Measurements from ENCODE around the gene STARD7. TPM values are rescaled to one million over a fixed set of nuclear protein-coding genes. Genes with fewer than 3 reads are reported as not detected.
A peak's percentile ranks its signal among the peaks of the same experiment; 100 is the strongest.
"Not testable (repeated sequence)": the region's sequence is repeated elsewhere in the genome, so short reads cannot be mapped to it uniquely, and the experiment has no call there.

The STARD7 gene
- total and polyA plus RNA-seq, 2 donors from 2014 or later: 96.6 to 112 TPM

DNA sequence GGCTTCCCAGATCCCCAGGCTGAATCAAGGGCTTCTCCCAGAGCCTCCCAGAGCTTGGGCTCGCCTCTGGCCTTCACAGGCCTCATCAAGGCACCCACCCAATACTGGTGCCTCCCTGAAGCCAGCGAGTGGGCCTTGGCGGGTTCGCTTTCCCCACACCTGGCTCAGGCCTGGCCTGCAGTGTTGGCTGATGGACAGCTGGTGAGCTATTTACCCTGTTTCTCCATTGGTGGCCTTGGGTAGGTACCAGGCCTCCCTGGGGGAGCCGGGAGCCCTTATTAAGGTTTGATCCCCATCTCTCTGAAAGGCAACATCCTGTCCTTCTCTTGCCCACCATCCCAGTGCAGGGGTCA is 45.2 kb downstream of the STARD7 start:
- H3K9me3 ChIP-seq (ENCODE audit: control insufficient read depth in 2 of 3, insufficient read depth in 1 of 3, low read length in 3 of 3): no peaks in the 10 kb centered on the region
- H3K27me3 ChIP-seq (ENCODE audit: control insufficient read depth, insufficient read depth, low read length): no peaks in the 10 kb centered on the region
- H3K4me3 ChIP-seq (ENCODE audit: low read length in 3 of 3): no peak overlapping the region
- DNase-seq (no peak), FAIRE-seq (no peak)
- no peak overlapping the region for H3K27ac ChIP-seq (ENCODE audit: low read depth in 2 of 2, low read length in 2 of 2)
- intact Hi-C loops (cut with DNase I): no loop called here
- TF ChIP-seq CTCF (IDR thresholded peaks at IDR 0.05; ENCODE audit: borderline replicate concordance, extremely low read depth, insufficient read depth): no peak
- no peaks in the 10 kb centered on the region for H3K36me3 ChIP-seq (ENCODE audit: control insufficient read depth in 2 of 3, insufficient read depth in 3 of 3, low read length in 3 of 3)
- no peak overlapping the region for H3K9ac ChIP-seq (ENCODE audit: low read length in 3 of 3)
- H3K4me1 ChIP-seq (ENCODE audit: control insufficient read depth in 2 of 3, insufficient read depth in 2 of 3, low read depth in 1 of 3, low read length in 3 of 3): no peaks in the 10 kb centered on the region

DNA sequence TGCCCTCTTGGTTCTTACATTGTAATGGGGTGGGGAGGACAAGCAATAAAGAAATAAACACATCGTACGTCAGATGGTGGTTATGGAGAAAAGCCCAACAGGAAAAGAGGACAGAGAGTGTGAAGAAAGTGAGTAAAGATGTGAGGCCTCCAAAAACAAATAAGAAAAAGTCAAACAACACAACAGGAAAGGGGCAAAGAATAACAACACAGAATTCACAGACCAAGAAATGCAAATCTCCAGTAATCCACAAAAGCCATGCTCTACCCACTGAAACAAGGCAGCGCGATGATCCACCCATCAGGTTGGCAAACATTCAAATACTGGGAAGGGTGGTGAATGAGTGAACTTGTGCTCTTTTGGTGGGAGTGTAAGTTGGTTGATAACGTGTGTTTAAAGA is 46.7 kb downstream of the STARD7 start:
- TF ChIP-seq CTCF (IDR thresholded peaks at IDR 0.05; ENCODE audit: borderline replicate concordance, extremely low read depth, insufficient read depth): no peak
- Histone ChIP-seq H3K9me3 (ENCODE audit: control insufficient read depth in 2 of 3, insufficient read depth in 1 of 3, low read length in 3 of 3) (no peaks in the 10 kb centered on the region), H3K27ac (ENCODE audit: low read depth in 2 of 2, low read length in 2 of 2) (no peak overlapping the region), H3K36me3 (ENCODE audit: control insufficient read depth in 2 of 3, insufficient read depth in 3 of 3, low read length in 3 of 3) (no peaks in the 10 kb centered on the region), H3K4me1 (ENCODE audit: control insufficient read depth in 2 of 3, insufficient read depth in 2 of 3, low read depth in 1 of 3, low read length in 3 of 3) (no peaks in the 10 kb centered on the region), H3K4me3 (ENCODE audit: low read length in 3 of 3) (no peak overlapping the region), H3K27me3 (ENCODE audit: control insufficient read depth, insufficient read depth, low read length) (no peaks in the 10 kb centered on the region), H3K9ac (ENCODE audit: low read length in 3 of 3) (no peak overlapping the region)
- DNase-seq (no peak), FAIRE-seq (no peak)
- intact Hi-C loops (cut with DNase I): no loop called here

DNA sequence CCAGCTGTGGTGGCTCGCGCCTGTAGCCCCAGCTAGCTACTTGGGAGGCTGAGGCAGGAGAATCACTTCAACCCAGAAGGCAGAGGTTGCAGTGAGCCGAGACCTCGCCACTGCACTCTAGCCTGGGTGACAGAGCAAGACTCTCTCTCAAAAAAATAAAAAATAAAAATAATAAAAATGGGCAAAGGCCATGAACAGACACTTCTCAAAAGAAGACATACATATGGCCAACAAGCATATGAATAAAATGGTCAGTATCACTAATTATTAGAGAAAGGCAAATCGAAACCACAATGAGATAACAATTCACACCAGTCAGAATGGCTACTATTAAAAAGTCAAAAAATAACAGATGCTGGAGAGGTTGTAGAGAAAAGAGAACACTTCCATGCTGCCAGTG is 48.3 kb downstream of the STARD7 start:
- H3K36me3 ChIP-seq (ENCODE audit: control insufficient read depth in 2 of 3, insufficient read depth in 3 of 3, low read length in 3 of 3); DNase-seq; H3K27me3 ChIP-seq (ENCODE audit: control insufficient read depth, insufficient read depth, low read length); FAIRE-seq; intact Hi-C loops (cut with DNase I); H3K9me3 ChIP-seq (ENCODE audit: control insufficient read depth in 2 of 3, insufficient read depth in 1 of 3, low read length in 3 of 3); H3K4me3 ChIP-seq (ENCODE audit: low read length in 3 of 3); H3K9ac ChIP-seq (ENCODE audit: low read length in 3 of 3); H3K4me1 ChIP-seq (ENCODE audit: control insufficient read depth in 2 of 3, insufficient read depth in 2 of 3, low read depth in 1 of 3, low read length in 3 of 3); H3K27ac ChIP-seq (ENCODE audit: low read depth in 2 of 2, low read length in 2 of 2): not testable (repeated sequence)

- intact Hi-C loops (cut with DNase I): no loop called here
- peak in 1 of 5 donors; percentile 33 for DNase-seq
- FAIRE-seq: no peak
- Histone ChIP-seq H3K27ac (ENCODE audit: low read depth in 2 of 2, low read length in 2 of 2) (no peak overlapping the region), H3K27me3 (ENCODE audit: control insufficient read depth, insufficient read depth, low read length) (no peaks in the 10 kb centered on the region), H3K4me1 (ENCODE audit: control insufficient read depth in 2 of 3, insufficient read depth in 2 of 3, low read depth in 1 of 3, low read length in 3 of 3) (no peaks in the 10 kb centered on the region), H3K9me3 (ENCODE audit: control insufficient read depth in 2 of 3, insufficient read depth in 1 of 3, low read length in 3 of 3) (no peaks in the 10 kb centered on the region), H3K4me3 (ENCODE audit: low read length in 3 of 3) (no peak overlapping the region), H3K36me3 (ENCODE audit: control insufficient read depth in 2 of 3, insufficient read depth in 3 of 3, low read length in 3 of 3) (no peaks in the 10 kb centered on the region), H3K9ac (ENCODE audit: low read length in 3 of 3) (no peak overlapping the region)
- TF ChIP-seq CTCF (IDR thresholded peaks at IDR 0.05; ENCODE audit: borderline replicate concordance, extremely low read depth, insufficient read depth): no peak
Measured at GRCh38 chr2:96159084-96159830, 49.4 kb downstream of the STARD7 start.

All from kidney (tissue), 14 donors.